OCI-LY7 (cell line): ENCODE results near the gene CASKIN1. TPM values are rescaled to one million over a fixed set of nuclear protein-coding genes. Genes with fewer than 3 reads are reported as not detected.

Experiments
- BruUV-seq: library from RNA; stranded (reverse); fragments of 400-500 nt; replicated peaks from 2 replicates; lab custom pipeline; 2021; lab: Mats Ljungman, UMichigan
- CTCF ChIA-PET: fragments of 300-600 bp; sonication (Branson Sonifier 250); formaldehyde crosslinking; loops from one replicate; lab custom pipeline; 2022; ENCODE audit warnings: antibody characterized with exemption; ENCODE audit not compliant: unreplicated experiment; lab: Charles Lee
- POLR2A ChIA-PET: fragments of 300-600 bp; sonication (Branson Sonifier 250); formaldehyde crosslinking; loops from one replicate; lab custom pipeline; 2022; ENCODE audit warnings: antibody characterized with exemption; lab: Charles Lee
- DNase-seq: peaks from one replicate; pipeline ENCODE4 v3.0.0-alpha.2; 2015; ENCODE audit warnings: low spot score
- H2AFZ ChIP-seq: fragments of 200-600 bp; sonication (generic), shearing (Covaris generic); 2 replicates; pipeline ENCODE4 v1.6.1; 2014; ENCODE audit warnings: mild to moderate bottlenecking, antibody characterized with exemption, low read length, moderate library complexity
- H3K27ac ChIP-seq: fragments of 200-600 bp; sonication (generic); 2 replicates; pipeline ENCODE4 v1.5.1; 2014; ENCODE audit warnings: mixed run types, low read depth, mild to moderate bottlenecking, moderate library complexity, low read length, inconsistent platforms; ENCODE audit not compliant: poor library complexity, severe bottlenecking
- H3K36me3 ChIP-seq: fragments of 200-600 bp; sonication (generic); 2 replicates; pipeline ENCODE4 v1.6.1; 2014; ENCODE audit warnings: mild to moderate bottlenecking, antibody characterized with exemption, low read length, moderate library complexity, mixed read lengths; ENCODE audit not compliant: insufficient read depth
- H3K4me1 ChIP-seq: fragments of 200-600 bp; sonication (generic); 2 replicates; pipeline ENCODE4 v1.5.1; 2014; ENCODE audit warnings: mild to moderate bottlenecking, low read length; ENCODE audit not compliant: insufficient read depth, poor library complexity, severe bottlenecking
- H3K4me2 ChIP-seq: fragments of 200-600 bp; sonication (generic); 2 replicates; pipeline ENCODE4 v1.6.1; 2014; ENCODE audit warnings: mild to moderate bottlenecking, low read length
- H3K4me3 ChIP-seq: fragments of 200-600 bp; sonication (generic); 2 replicates; pipeline ENCODE4 v1.5.1; 2014; ENCODE audit warnings: mild to moderate bottlenecking, low read depth, low read length; ENCODE audit not compliant: poor library complexity, severe bottlenecking
- H3K79me2 ChIP-seq: fragments of 200-600 bp; sonication (generic); 2 replicates; pipeline ENCODE4 v1.6.1; 2016; ENCODE audit warnings: low read depth, mild to moderate bottlenecking, low read length, moderate library complexity, mixed read lengths; ENCODE audit not compliant: insufficient read depth
- H3K9me2 ChIP-seq: fragments of 200-600 bp; sonication (generic); 2 replicates; pipeline ENCODE4 v1.6.1; 2016; ENCODE audit warnings: mild to moderate bottlenecking, low read length, mixed read lengths; ENCODE audit not compliant: insufficient read depth
- H3K9me3 ChIP-seq: fragments of 200-600 bp; sonication (generic); 2 replicates; pipeline ENCODE4 v1.6.1; 2014; ENCODE audit warnings: mild to moderate bottlenecking, mixed run types, low read length, mixed read lengths
- H4K20me1 ChIP-seq: fragments of 200-600 bp; sonication (generic); 2 replicates; pipeline ENCODE4 v1.6.1; 2014; ENCODE audit warnings: mild to moderate bottlenecking, antibody characterized with exemption, low read length, moderate library complexity, mixed read lengths; ENCODE audit not compliant: insufficient read depth
- CTCF ChIP-seq: fragments of 200-600 bp; sonication (generic); conservative IDR thresholded peaks from 2 replicates; pipeline ENCODE4 v1.5.1; 2014; ENCODE audit warnings: mild to moderate bottlenecking, antibody characterized with exemption, low read length, moderate library complexity, mixed read lengths
- EZH2phosphoT487 ChIP-seq: fragments of 200-600 bp; sonication (generic); IDR thresholded peaks from 2 replicates; pipeline ENCODE4 v1.6.1; 2018; ENCODE audit warnings: low read depth, borderline replicate concordance, mild to moderate bottlenecking, mixed run types, antibody characterized with exemption, low read length, moderate library complexity, mixed read lengths
- intact Hi-C: fragments of 100-400 bp; cut with micrococcal nuclease; formaldehyde crosslinking; loops from one replicate; pipeline ENCODE4 v1.10.0; 2022; ENCODE audit not compliant: unreplicated experiment
- total RNA-seq, 2 experiments: library from RNA; depleted of rRNA in 1 of 2; stranded (reverse); fragments of >200 nt in 1 of 2; shearing (Covaris generic) in 1 of 2; gene quantifications; 2 replicates each; pipeline ENCODE4 v1.2.3, GENCODE V29; 2014 to 2022

Gene CASKIN1
- total RNA-seq, 2 experiments from 2014 or later, result 0.06 to 0.09 TPM

- no peak overlapping the region for H3K27ac ChIP-seq
Observed at GRCh38 chr16:2179576-2179975, 16.8 kb downstream of the CASKIN1 start.

GRCh38 chr16:2179107-2179501 is 17.3 kb downstream of the CASKIN1 start:
- Histone ChIP-seq H3K9me2 (no peaks in the 10 kb centered on the region), H3K27ac (no peak overlapping the region), H3K79me2 (no peaks in the 10 kb centered on the region), H3K36me3 (peaks cover 56% of the 10 kb centered on the region), H3K4me2 (no peak overlapping the region), H2AFZ (no peak overlapping the region), H3K4me1 (no peaks in the 10 kb centered on the region), H3K4me3 (no peak overlapping the region), H4K20me1 (no peaks in the 10 kb centered on the region), H3K9me3 (no peaks in the 10 kb centered on the region)
- intact Hi-C loops, result no loop called here
- POLR2A ChIA-PET, result no interaction called here
- BruUV-seq, result no TSS peak
- TF ChIP-seq CTCF, result no peak
- no peak for TF ChIP-seq EZH2phosphoT487
- DNase-seq, result no peak
- CTCF ChIA-PET, result no interaction called here

More at GRCh38 chr16:2179576-2179975, 16.8 kb downstream of the CASKIN1 start:
- ChIA-PET CTCF (no interaction called here), POLR2A (no interaction called here)
- Histone ChIP-seq H4K20me1 (no peaks in the 10 kb centered on the region), H3K9me2 (no peaks in the 10 kb centered on the region), H3K4me3 (no peak overlapping the region), H3K9me3 (no peaks in the 10 kb centered on the region), H3K4me1 (no peaks in the 10 kb centered on the region), H3K79me2 (no peaks in the 10 kb centered on the region), H3K4me2 (no peak overlapping the region), H3K36me3 (peaks cover 51% of the 10 kb centered on the region), H2AFZ (no peak overlapping the region)
- BruUV-seq, result no TSS peak
- intact Hi-C loops, result no loop called here
- no peak for DNase-seq
- TF ChIP-seq CTCF (no peak), EZH2phosphoT487 (no peak)

GRCh38 chr16:2178321-2179106 is 17.9 kb downstream of the CASKIN1 start:
- Histone ChIP-seq H3K36me3 (peaks cover 59% of the 10 kb centered on the region), H3K4me3 (no peak overlapping the region), H3K27ac (no peak overlapping the region), H4K20me1 (no peaks in the 10 kb centered on the region), H3K79me2 (no peaks in the 10 kb centered on the region), H3K4me2 (no peak overlapping the region), H3K9me3 (no peaks in the 10 kb centered on the region), H2AFZ (no peak overlapping the region), H3K9me2 (no peaks in the 10 kb centered on the region), H3K4me1 (no peaks in the 10 kb centered on the region)
- intact Hi-C loops, result no loop called here
- no TSS peak for BruUV-seq
- TF ChIP-seq CTCF (no peak), EZH2phosphoT487 (no peak)
- DNase-seq, result no peak
- CTCF ChIA-PET, result no interaction called here
- POLR2A ChIA-PET, result no interaction called here
